ENCODE data around the gene CDK2AP2. TPM values are rescaled to one million over a fixed set of nuclear protein-coding genes. Genes with fewer than 3 reads are reported as not detected.
A peak's percentile ranks its signal among the peaks of the same experiment; 100 is the strongest.

The CDK2AP2 gene
- polyA plus RNA-seq, 2 of the 4 experiments (the other 2 are of a cell fraction), result 36.6 to 53.1 TPM

DNA sequence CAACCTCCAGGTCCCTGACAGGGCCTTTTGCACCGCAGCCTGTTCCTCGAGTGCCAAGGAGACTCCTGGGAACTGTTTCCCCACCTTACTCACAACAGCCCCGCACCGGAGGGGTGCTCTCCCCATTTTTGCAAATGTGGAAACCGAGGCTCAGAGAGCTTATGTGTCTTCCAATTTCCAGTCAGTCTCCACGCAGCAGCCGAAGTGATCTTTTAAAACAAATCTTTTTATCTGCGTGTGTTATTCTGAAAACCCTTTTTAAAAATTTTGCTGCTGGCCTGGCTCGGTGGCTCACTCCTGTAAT, 38.5 kb downstream of the CDK2AP2 start:
- Histone ChIP-seq H3K4me3 (peak overlapping the region; percentile 67), H3K4me1 (peaks cover 25% of the 10 kb centered on the region), H3K9me3 (no peaks in the 10 kb centered on the region), H3K4me2 (peak overlapping the region; percentile 82), H3K27ac (peak overlapping the region; percentile 83 to 97)
- ATAC-seq, result no peak
- TF ChIP-seq PHF8 (IDR thresholded peaks at IDR 0.05; ENCODE audit: borderline replicate concordance, low read depth) (peak; percentile 59; the same call in 1 of the 2 replicates), HMGXB4 (CRISPR knock-in tag; IDR thresholded peaks at IDR 0.05; ENCODE audit: borderline replicate concordance) (no peak)
- ChIA-PET POLR2A (interaction anchor here (0.6 to 1.9 kb wide), 3 partner anchors 25 to 68 kb away, joined by 3 to 14 read pairs (median 5); partner anchors contain the start of gene PPP1CA), CTCF (interaction anchor here (0.6 to 5.4 kb wide), 15 partner anchors 11 to 118 kb away, joined by 3 to 22 read pairs (median 4); partner anchors contain the start of gene PPP1CA)
- 21% methylated on average over 9 of the region's 9 CpGs for WGBS (ENCODE audit: missing lambda C conversion rate)
- no peak for DNase-seq (ENCODE audit: low read depth in 1 of 2, low spot score in 1 of 2)
- FAIRE-seq, result no peak

- TF ChIP-seq MYC (IDR thresholded peaks at IDR 0.05; ENCODE audit: borderline replicate concordance, low read length) (peak; percentile 71; the same call in 1 of the 2 replicates), JUN (IDR thresholded peaks at IDR 0.05) (peak; percentile 67 to 94; a peak in 4 of 5 replicates), CBX2 (IDR thresholded peaks at IDR 0.05; ENCODE audit: borderline replicate concordance, low read depth) (no peak), EP300 (IDR thresholded peaks at IDR 0.05) (no peak), FOSL2 (IDR thresholded peaks at IDR 0.05) (no peak), FOSL2 (CRISPR knock-in tag; IDR thresholded peaks at IDR 0.05) (no peak), NPAS2 (CRISPR knock-in tag; IDR thresholded peaks at IDR 0.05; ENCODE audit: borderline replicate concordance) (no peak), SMC3 (IDR thresholded peaks at IDR 0.05) (peak; percentile 84), PHF8 (IDR thresholded peaks at IDR 0.05; ENCODE audit: borderline replicate concordance, low read depth) (0 out of 2 replicates have a peak, but pooled peaks have one; percentile 22), CBX8 (IDR thresholded peaks at IDR 0.05) (no peak), POLR2A (IDR thresholded peaks at IDR 0.05; ENCODE audit: low read length) (peak; percentile 73), PBX3 (IDR thresholded peaks at IDR 0.05) (peak; percentile 56; the same call in 1 of the 2 replicates), HOXA7 (CRISPR knock-in tag; IDR thresholded peaks at IDR 0.05) (no peak), FOXS1 (CRISPR knock-in tag; IDR thresholded peaks at IDR 0.05) (no peak), E2F6 (IDR thresholded peaks at IDR 0.05; ENCODE audit: borderline replicate concordance, low read depth) (0 out of 2 replicates have a peak, but pooled peaks have one; percentile 25), RAD21 (conservative IDR thresholded peaks at IDR 0.05 in 1 of 2, IDR thresholded peaks at IDR 0.05 in 1 of 2) (peak; percentile 54 to 74)
- TF ChIP-seq, protein P1, sequence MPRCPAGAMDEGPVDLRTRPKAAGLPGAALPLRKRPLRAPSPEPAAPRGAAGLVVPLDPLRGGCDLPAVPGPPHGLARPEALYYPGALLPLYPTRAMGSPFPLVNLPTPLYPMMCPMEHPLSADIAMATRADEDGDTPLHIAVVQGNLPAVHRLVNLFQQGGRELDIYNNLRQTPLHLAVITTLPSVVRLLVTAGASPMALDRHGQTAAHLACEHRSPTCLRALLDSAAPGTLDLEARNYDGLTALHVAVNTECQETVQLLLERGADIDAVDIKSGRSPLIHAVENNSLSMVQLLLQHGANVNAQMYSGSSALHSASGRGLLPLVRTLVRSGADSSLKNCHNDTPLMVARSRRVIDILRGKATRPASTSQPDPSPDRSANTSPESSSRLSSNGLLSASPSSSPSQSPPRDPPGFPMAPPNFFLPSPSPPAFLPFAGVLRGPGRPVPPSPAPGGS (IDR thresholded peaks at IDR 0.05), result peak; percentile 80; the same call in 2 of the 3 replicates
- TF ChIP-seq, protein P2, sequence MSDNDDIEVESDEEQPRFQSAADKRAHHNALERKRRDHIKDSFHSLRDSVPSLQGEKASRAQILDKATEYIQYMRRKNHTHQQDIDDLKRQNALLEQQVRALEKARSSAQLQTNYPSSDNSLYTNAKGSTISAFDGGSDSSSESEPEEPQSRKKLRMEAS (IDR thresholded peaks at IDR 0.05), result peak; percentile 74
- TF ChIP-seq, protein P3, sequence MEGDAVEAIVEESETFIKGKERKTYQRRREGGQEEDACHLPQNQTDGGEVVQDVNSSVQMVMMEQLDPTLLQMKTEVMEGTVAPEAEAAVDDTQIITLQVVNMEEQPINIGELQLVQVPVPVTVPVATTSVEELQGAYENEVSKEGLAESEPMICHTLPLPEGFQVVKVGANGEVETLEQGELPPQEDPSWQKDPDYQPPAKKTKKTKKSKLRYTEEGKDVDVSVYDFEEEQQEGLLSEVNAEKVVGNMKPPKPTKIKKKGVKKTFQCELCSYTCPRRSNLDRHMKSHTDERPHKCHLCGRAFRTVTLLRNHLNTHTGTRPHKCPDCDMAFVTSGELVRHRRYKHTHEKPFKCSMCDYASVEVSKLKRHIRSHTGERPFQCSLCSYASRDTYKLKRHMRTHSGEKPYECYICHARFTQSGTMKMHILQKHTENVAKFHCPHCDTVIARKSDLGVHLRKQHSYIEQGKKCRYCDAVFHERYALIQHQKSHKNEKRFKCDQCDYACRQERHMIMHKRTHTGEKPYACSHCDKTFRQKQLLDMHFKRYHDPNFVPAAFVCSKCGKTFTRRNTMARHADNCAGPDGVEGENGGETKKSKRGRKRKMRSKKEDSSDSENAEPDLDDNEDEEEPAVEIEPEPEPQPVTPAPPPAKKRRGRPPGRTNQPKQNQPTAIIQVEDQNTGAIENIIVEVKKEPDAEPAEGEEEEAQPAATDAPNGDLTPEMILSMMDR (IDR thresholded peaks at IDR 0.05), result peak; percentile 53
- ChIA-PET CTCF (interaction anchor here (0.6 to 5.4 kb wide), 23 partner anchors 8 to 396 kb away, joined by 3 to 22 read pairs (median 4); partner anchors contain the start of genes CABP4, GPR152 and PPP1CA), POLR2A (interaction anchor here (0.6 to 1.9 kb wide), 4 partner anchors 26 to 67 kb away, joined by 3 to 14 read pairs (median 4); partner anchors contain the start of genes CORO1B and PPP1CA)
- DNase-seq (ENCODE audit: low read depth in 1 of 2, low spot score in 1 of 2), result peak; percentile 81 to 94
- no peak for FAIRE-seq
- Histone ChIP-seq H3K27ac (peak within 1 kb of the TSS; percentile 83 to 97), H3K4me3 (peak within 1 kb of the TSS; percentile 67), H3K9me3 (no peaks in the 10 kb centered on the region), H3K4me1 (peaks cover 30% of the 10 kb centered on the region), H3K4me2 (peak within 1 kb of the TSS; percentile 82)
- ATAC-seq, result peak; percentile 75 to 78
- 0% methylated on average over 13 of the region's 76 CpGs for WGBS (ENCODE audit: missing lambda C conversion rate)
Observed at GRCh38 chr11:67468759-67469507, 39.0 kb downstream of the CDK2AP2 start, which contains the start of gene TMEM134. Gene TMEM134 (minus strand): TSS chr11:67469251. CDS start chr11:67469192, 59 bp downstream.
